ENCODE measurements around the gene GMDS. TPM values are rescaled to one million over a fixed set of nuclear protein-coding genes. Genes with fewer than 3 reads are reported as not detected.

GMDS gene
- polyA plus RNA-seq, 1 donor (not counting 4 experiments of a cell fraction or from before 2014, with no cell fraction given): 22.1 TPM

- no peak overlapping the region for H3K9ac ChIP-seq (ENCODE audit: control insufficient read depth, extremely low read depth, insufficient read depth, low read length)
- no peak overlapping the region for H2AFZ ChIP-seq (ENCODE audit: control insufficient read depth, low read length)
- H3K4me2 ChIP-seq (ENCODE audit: control insufficient read depth, extremely low read depth, insufficient read depth, low read depth, low read length): peak overlapping the region; percentile 22
- no peaks in the 10 kb centered on the region for H3K9me3 ChIP-seq (ENCODE audit: control insufficient read depth, low read depth, low read length)
- peak; percentile 80 for TF ChIP-seq EZH2 (IDR thresholded peaks at IDR 0.05; ENCODE audit: low read length)
- no peak for TF ChIP-seq CTCF (optimal IDR thresholded peaks at IDR 0.05 in 1 of 3, IDR thresholded peaks at IDR 0.05 in 1 of 3, conservative IDR thresholded peaks at IDR 0.05 in 1 of 3; ENCODE audit: extremely low read depth in 1 of 3, insufficient read depth in 2 of 3, low read length in 3 of 3)
- no peaks in the 10 kb centered on the region for H4K20me1 ChIP-seq (ENCODE audit: control insufficient read depth, extremely low read depth, insufficient read depth, low read length)
- H3K27ac ChIP-seq (ENCODE audit: control insufficient read depth, insufficient read depth, low read length): no peak overlapping the region
- H3K4me3 ChIP-seq (ENCODE audit: control insufficient read depth in 2 of 3, extremely low read depth in 1 of 3, insufficient read depth in 2 of 3, low read depth in 1 of 3, low read length in 3 of 3): peak overlapping the region in 2 of 3 experiments; percentile 2 to 52
- H3K27me3 ChIP-seq (ENCODE audit: control insufficient read depth, extremely low read depth, insufficient read depth, low read length): peaks cover 49% of the 10 kb centered on the region
- H3K4me1 ChIP-seq (ENCODE audit: control insufficient read depth, extremely low read depth, insufficient read depth, low read length): peaks cover 18% of the 10 kb centered on the region
- H3K79me2 ChIP-seq (ENCODE audit: control insufficient read depth, insufficient read depth, low read length): peaks cover 18% of the 10 kb centered on the region
- no peaks in the 10 kb centered on the region for H3K9me1 ChIP-seq (ENCODE audit: control insufficient read depth, extremely low read depth, insufficient read depth, low read length)
- dilution Hi-C loops (cut with MboI; ENCODE audit: extremely low pct_ligation_motif_present, low sequenced_read_pairs): no loop called here
- DNase-seq (ENCODE audit: low read depth, low spot score) (no peak), FAIRE-seq (no peak)
- no peaks in the 10 kb centered on the region for H3K36me3 ChIP-seq (ENCODE audit: control insufficient read depth in 2 of 2, extremely low read depth in 1 of 2, insufficient read depth in 2 of 2, low read length in 2 of 2)
These were observed 637.7 kb downstream of the GMDS start for GRCh38 chr6:1607516-1608221.

GRCh38 chr6:1606780-1607515 is 638.5 kb downstream of the GMDS start:
- dilution Hi-C loops (cut with MboI; ENCODE audit: extremely low pct_ligation_motif_present, low sequenced_read_pairs): no loop called here
- H3K4me3 ChIP-seq (ENCODE audit: control insufficient read depth in 2 of 3, extremely low read depth in 1 of 3, insufficient read depth in 2 of 3, low read depth in 1 of 3, low read length in 3 of 3): peak overlapping the region in 1 of 3 experiments; percentile 52
- peak overlapping the region; percentile 22 for H3K4me2 ChIP-seq (ENCODE audit: control insufficient read depth, extremely low read depth, insufficient read depth, low read depth, low read length)
- no peaks in the 10 kb centered on the region for H3K9me1 ChIP-seq (ENCODE audit: control insufficient read depth, extremely low read depth, insufficient read depth, low read length)
- H2AFZ ChIP-seq (ENCODE audit: control insufficient read depth, low read length): no peak overlapping the region
- no peaks in the 10 kb centered on the region for H3K9me3 ChIP-seq (ENCODE audit: control insufficient read depth, low read depth, low read length)
- H3K27me3 ChIP-seq (ENCODE audit: control insufficient read depth, extremely low read depth, insufficient read depth, low read length): peaks cover 49% of the 10 kb centered on the region
- FAIRE-seq (no peak), DNase-seq (ENCODE audit: low read depth, low spot score) (no peak)
- no peak overlapping the region for H3K9ac ChIP-seq (ENCODE audit: control insufficient read depth, extremely low read depth, insufficient read depth, low read length)
- TF ChIP-seq CTCF (optimal IDR thresholded peaks at IDR 0.05 in 1 of 3, IDR thresholded peaks at IDR 0.05 in 1 of 3, conservative IDR thresholded peaks at IDR 0.05 in 1 of 3; ENCODE audit: extremely low read depth in 1 of 3, insufficient read depth in 2 of 3, low read length in 3 of 3) (no peak), EZH2 (IDR thresholded peaks at IDR 0.05; ENCODE audit: low read length) (no peak)
- H4K20me1 ChIP-seq (ENCODE audit: control insufficient read depth, extremely low read depth, insufficient read depth, low read length): no peaks in the 10 kb centered on the region
- peaks cover 11% of the 10 kb centered on the region for H3K79me2 ChIP-seq (ENCODE audit: control insufficient read depth, insufficient read depth, low read length)
- no peaks in the 10 kb centered on the region for H3K36me3 ChIP-seq (ENCODE audit: control insufficient read depth in 2 of 2, extremely low read depth in 1 of 2, insufficient read depth in 2 of 2, low read length in 2 of 2)
- no peak overlapping the region for H3K27ac ChIP-seq (ENCODE audit: control insufficient read depth, insufficient read depth, low read length)
- H3K4me1 ChIP-seq (ENCODE audit: control insufficient read depth, extremely low read depth, insufficient read depth, low read length): peaks cover 14% of the 10 kb centered on the region

Data from keratinocyte (primary cell).